ENCODE measurements around the gene RPH3AL. TPM values are rescaled to one million over a fixed set of nuclear protein-coding genes. Genes with fewer than 3 reads are reported as not detected.

RPH3AL gene
- total and polyA plus RNA-seq, 12 donors = 3.6 to 11.1 (median 6.0) TPM

DNA sequence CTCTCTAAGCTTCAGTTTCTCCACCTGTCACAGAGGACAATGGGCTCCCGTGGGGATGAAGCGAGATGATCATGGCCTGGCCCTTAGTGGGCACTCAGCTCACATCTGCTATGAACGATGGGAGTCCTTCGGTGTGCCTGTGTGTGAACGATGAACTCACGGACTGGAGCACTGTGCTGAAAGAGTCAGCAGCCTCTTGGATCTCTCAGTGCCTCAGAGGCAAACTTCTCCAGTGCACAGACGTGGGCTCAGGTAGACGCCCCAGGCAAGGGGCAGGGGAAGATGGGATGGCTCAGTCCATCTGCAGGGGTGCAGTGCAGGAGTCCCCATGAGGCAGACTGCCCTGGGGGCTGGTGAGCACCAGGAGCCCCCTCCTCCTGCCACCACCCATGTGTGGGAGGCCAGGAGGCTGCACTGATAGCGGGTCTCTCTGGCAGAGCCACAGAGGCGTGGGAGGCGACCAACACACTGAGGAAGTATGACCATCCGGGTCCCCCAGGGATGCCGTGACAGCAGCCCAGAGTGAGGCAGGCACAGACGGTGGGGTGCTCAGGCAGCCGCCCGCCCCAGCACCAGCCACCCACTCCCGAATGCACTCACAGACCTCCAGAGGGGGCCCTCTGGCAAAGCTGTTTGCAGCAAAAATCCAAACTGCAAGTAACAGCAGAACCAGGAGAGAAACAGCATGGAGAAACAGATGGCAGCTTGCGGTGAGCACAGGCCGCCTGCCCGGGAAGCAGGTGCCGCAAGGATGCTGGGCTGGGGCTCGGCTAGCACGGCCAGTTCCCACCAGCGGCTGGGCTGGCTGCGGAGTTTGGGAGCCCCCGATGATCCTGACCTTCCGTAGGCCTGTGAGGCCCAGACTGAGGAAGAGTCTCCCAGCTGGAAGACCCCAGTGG, 82.7 kb downstream of the RPH3AL start:
- intact Hi-C loops (cut with DNase I) = loop anchor here in 1 of 10 donors (2.0 kb wide), 1 partner anchor 27 kb away; no protein-coding TSS in a partner anchor
- DNase-seq = no peak
- Histone ChIP-seq H3K4me1 (peaks cover 11 to 33% (median 18%) of the 10 kb centered on the region in 9 donors), H3K27ac (no peak overlapping the region), H3K4me3 (no peak overlapping the region), H3K9me3 (no peaks in the 10 kb centered on the region), H3K27me3 (peaks cover 0 to 3% (median 0%) of the 10 kb centered on the region in 7 donors), H3K36me3 (no peaks in the 10 kb centered on the region)
- TF ChIP-seq, protein P1, sequence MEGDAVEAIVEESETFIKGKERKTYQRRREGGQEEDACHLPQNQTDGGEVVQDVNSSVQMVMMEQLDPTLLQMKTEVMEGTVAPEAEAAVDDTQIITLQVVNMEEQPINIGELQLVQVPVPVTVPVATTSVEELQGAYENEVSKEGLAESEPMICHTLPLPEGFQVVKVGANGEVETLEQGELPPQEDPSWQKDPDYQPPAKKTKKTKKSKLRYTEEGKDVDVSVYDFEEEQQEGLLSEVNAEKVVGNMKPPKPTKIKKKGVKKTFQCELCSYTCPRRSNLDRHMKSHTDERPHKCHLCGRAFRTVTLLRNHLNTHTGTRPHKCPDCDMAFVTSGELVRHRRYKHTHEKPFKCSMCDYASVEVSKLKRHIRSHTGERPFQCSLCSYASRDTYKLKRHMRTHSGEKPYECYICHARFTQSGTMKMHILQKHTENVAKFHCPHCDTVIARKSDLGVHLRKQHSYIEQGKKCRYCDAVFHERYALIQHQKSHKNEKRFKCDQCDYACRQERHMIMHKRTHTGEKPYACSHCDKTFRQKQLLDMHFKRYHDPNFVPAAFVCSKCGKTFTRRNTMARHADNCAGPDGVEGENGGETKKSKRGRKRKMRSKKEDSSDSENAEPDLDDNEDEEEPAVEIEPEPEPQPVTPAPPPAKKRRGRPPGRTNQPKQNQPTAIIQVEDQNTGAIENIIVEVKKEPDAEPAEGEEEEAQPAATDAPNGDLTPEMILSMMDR (IDR thresholded peaks at IDR 0.05) = no peak
- 84 to 87% methylated on average over 27 of the region's 27 CpGs for WGBS, 2 donors
- ATAC-seq = peak in 1 of 8 donors; percentile 33

DNA sequence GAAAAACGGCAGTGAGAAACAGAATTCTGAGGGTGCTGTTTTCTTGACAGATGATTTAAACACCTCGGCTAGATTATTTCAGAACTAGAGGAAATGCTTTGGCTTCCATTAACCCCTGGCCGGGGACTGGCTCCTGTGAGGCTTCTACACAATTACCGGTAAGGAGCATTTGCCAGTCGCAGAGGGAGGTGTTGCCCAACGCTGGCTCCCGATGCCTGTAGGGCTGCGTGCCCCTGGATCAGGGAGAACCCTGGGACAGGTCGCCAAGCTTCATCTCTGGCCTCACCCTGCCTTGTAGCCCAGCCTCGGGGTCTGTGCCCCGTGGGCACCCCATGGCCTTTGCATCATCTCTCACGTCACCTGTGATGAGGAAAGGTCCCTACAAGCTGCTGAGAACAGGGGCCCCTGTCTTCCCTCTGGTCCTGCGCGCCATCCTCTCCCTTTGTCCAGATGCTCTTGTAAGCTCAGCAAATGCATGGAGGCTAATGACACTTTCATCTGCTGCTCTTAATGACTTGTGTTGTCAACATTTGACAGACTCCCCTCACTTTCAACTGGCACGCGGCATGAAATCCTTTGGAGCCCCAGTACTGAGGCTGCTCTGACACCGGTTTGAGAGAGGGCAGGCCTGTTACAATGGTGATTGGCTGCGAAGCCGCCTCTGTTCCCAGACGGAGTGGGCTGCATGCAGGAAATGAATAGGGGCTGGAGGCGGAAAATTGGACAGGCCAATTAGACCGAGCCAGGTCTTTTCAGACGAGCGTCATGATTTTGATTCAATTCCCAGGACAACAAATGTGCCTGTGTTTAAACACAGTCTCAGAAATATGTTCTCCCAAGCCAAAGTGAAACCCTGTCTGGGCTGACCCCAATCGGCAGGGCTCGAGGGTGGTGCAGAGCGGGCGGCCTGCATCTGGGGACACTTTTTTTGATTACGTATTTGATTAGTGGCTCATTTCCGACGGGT, 85.6 kb downstream of the RPH3AL start:
- 49 to 50% methylated on average over 31 of the region's 31 CpGs for WGBS, 2 donors
- peaks cover 0 to 9% (median 0%) of the 10 kb centered on the region in 9 donors for H3K36me3 ChIP-seq
- peaks cover 0 to 3% (median 0%) of the 10 kb centered on the region in 7 donors for H3K27me3 ChIP-seq
- DNase-seq (peak; percentile 48 to 81), ATAC-seq (peak; percentile 84 to 95 (median 94))
- TF ChIP-seq, protein P1 (IDR thresholded peaks at IDR 0.05) = peak in 3 of 9 donors; percentile 2 to 15 (median 14)
- peaks cover 11 to 35% (median 18%) of the 10 kb centered on the region in 9 donors for H3K4me1 ChIP-seq
- H3K4me3 ChIP-seq = peak overlapping the region in 1 of 10 donors; percentile 32
- H3K27ac ChIP-seq = peak overlapping the region; percentile 32 to 94 (median 83)
- intact Hi-C loops (cut with DNase I) = no loop called here
- H3K9me3 ChIP-seq = no peaks in the 10 kb centered on the region

DNA sequence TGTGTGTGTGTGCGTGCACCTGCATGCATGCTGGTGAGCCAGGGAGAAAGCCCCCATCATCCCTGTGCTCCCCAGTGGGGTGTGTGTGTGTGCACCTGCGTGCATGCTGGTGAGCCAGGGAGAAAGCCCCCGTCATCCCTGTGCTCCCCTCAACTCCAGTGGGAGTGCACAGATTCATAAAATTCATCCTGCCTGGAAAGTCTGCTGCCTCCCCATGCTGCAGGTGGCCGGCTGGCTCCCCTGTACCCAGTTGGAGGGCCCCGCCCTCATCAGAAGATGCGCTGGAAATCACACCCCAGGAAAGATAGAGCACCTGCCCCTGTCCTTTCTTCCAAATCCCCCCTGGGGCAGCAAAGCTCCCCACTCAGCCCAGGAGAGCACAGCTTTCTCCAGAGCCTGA, 86.4 kb downstream of the RPH3AL start:
- Histone ChIP-seq H3K27me3 (peaks cover 0 to 3% (median 0%) of the 10 kb centered on the region in 7 donors), H3K4me1 (peaks cover 11 to 37% (median 18%) of the 10 kb centered on the region in 9 donors), H3K9me3 (no peaks in the 10 kb centered on the region), H3K36me3 (peaks cover 0 to 9% (median 0%) of the 10 kb centered on the region in 9 donors), H3K27ac (peak overlapping the region in 9 of 10 donors; percentile 32 to 94 (median 85)), H3K4me3 (no peak overlapping the region)
- WGBS, 2 donors = 73 to 79% methylated on average over 6 of the region's 6 CpGs
- no peak for DNase-seq
- peak in 1 of 8 donors; percentile 1 for ATAC-seq
- intact Hi-C loops (cut with DNase I) = no loop called here
- TF ChIP-seq, protein P1 (IDR thresholded peaks at IDR 0.05) = no peak

All from heart right ventricle (tissue), 16 donors.